GM21423 (cell line): Measurements from ENCODE around the gene DCDC1.

ENCODE experiments used
- ATAC-seq: cut with Tn5 transposase; IDR thresholded peaks from one replicate; pipeline ENCODE4 v1.9.1; 2021; ENCODE audit warnings: mild to moderate bottlenecking, moderate library complexity; ENCODE audit not compliant: unreplicated experiment

The DCDC1 gene

GRCh38 chr11:31237819-31238760, 131.4 kb downstream of the DCDC1 start:
- no peak for ATAC-seq

- ATAC-seq: no peak
Measured at GRCh38 chr11:31236143-31236542, 133.4 kb downstream of the DCDC1 start.

GRCh38 chr11:31233425-31233824, 136.1 kb downstream of the DCDC1 start:
- ATAC-seq: no peak

- no peak for ATAC-seq
Measured at GRCh38 chr11:31231601-31232000, 137.9 kb downstream of the DCDC1 start.

GRCh38 chr11:31218847-31219246, 150.7 kb downstream of the DCDC1 start:
- ATAC-seq: no peak

GRCh38 chr11:31214372-31214771, 155.2 kb downstream of the DCDC1 start:
- ATAC-seq: no peak

GRCh38 chr11:31199378-31199777, 170.2 kb downstream of the DCDC1 start:
- ATAC-seq: no peak

- no peak for ATAC-seq
Measured at GRCh38 chr11:31173926-31174680, 195.4 kb downstream of the DCDC1 start.

- ATAC-seq: no peak
Measured at GRCh38 chr11:31160504-31161422, 208.8 kb downstream of the DCDC1 start.

- no peak for ATAC-seq
Measured at GRCh38 chr11:31150841-31151240, 218.7 kb downstream of the DCDC1 start.

- ATAC-seq: no peak
Measured at GRCh38 chr11:31150011-31150410, 219.5 kb downstream of the DCDC1 start.

- ATAC-seq: no peak
Measured at GRCh38 chr11:31141789-31142188, 227.8 kb downstream of the DCDC1 start.

GRCh38 chr11:31139479-31139878, 230.1 kb downstream of the DCDC1 start:
- ATAC-seq: no peak

- no peak for ATAC-seq
Measured at GRCh38 chr11:31132531-31133421, 236.8 kb downstream of the DCDC1 start.

- no peak for ATAC-seq
Measured at GRCh38 chr11:31131760-31132159, 237.8 kb downstream of the DCDC1 start.

- no peak for ATAC-seq
Measured at GRCh38 chr11:31127290-31127689, 242.2 kb downstream of the DCDC1 start.

GRCh38 chr11:31120428-31120827, 249.1 kb downstream of the DCDC1 start:
- no peak for ATAC-seq

GRCh38 chr11:31118566-31118965, 251.0 kb downstream of the DCDC1 start:
- no peak for ATAC-seq

- ATAC-seq: no peak
Measured at GRCh38 chr11:31117038-31117437, 252.5 kb downstream of the DCDC1 start.

GRCh38 chr11:31114442-31114841, 255.1 kb downstream of the DCDC1 start:
- no peak for ATAC-seq
